Neuron (in vitro differentiated cells): ENCODE data around the gene EP400.

Source experiments
- H2AFZ ChIP-seq: one replicate; pipeline ENCODE4 v1.6.1; 2013; ENCODE audit warnings: low read depth, mild to moderate bottlenecking, inconsistent platforms, low read length, moderate library complexity
- H3K27me3 ChIP-seq: one replicate; pipeline ENCODE4 v1.6.1; 2013; ENCODE audit warnings: low read length; ENCODE audit not compliant: insufficient read depth
- H3K36me3 ChIP-seq: one replicate; pipeline ENCODE4 v1.6.1; 2013; ENCODE audit warnings: low read length; ENCODE audit not compliant: insufficient read depth
- H3K4me1 ChIP-seq: one replicate; pipeline ENCODE4 v1.6.1; 2013; ENCODE audit warnings: low read length; ENCODE audit not compliant: insufficient read depth
- H3K4me3 ChIP-seq: 2 replicates; pipeline ENCODE4 v1.5.1; 2013; ENCODE audit warnings: mild to moderate bottlenecking, low read length, moderate library complexity
- H3K9me3 ChIP-seq: one replicate; pipeline ENCODE4 v1.6.1; 2013; ENCODE audit warnings: low read length

Gene EP400

DNA sequence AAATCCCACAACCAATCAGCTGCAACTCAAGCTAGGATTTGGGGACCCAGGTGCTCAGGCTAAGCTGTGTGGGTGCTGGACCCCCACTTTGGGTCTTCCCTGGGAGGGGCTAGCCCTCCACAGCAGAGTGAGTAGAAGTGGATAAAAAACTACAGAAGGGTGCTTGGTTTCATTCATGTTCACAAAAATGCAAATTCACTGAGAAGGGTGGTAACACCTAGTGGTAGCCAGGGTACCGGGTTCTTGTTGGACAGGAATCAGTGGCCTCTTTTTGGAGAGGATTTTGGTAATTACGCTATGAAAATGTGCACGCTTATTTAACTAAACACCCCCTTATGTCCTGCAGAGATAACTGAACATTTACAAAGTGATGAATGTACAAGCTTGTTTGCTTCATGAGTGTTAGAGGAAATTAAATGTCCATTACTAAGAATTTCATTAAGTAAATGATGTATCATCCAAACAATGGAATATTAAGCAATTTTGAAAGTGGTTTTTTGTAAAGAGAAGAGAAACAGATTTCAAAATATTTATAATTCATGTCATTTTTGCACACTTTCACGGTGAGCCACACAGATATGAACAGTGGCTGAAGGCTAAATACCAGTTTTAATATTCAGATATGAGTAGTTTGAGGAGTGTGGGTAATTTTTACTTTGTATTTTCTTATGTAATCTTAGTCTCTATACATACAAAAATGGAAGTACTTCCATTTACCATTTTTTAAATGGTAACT is 116.0 kb downstream of the EP400 start:
- Histone ChIP-seq H3K27me3 (no peaks in the 10 kb centered on the region), H3K36me3 (peaks cover 83% of the 10 kb centered on the region), H3K4me3 (no peak overlapping the region), H2AFZ (no peak overlapping the region), H3K4me1 (peaks cover 15% of the 10 kb centered on the region), H3K9me3 (no peaks in the 10 kb centered on the region)

DNA sequence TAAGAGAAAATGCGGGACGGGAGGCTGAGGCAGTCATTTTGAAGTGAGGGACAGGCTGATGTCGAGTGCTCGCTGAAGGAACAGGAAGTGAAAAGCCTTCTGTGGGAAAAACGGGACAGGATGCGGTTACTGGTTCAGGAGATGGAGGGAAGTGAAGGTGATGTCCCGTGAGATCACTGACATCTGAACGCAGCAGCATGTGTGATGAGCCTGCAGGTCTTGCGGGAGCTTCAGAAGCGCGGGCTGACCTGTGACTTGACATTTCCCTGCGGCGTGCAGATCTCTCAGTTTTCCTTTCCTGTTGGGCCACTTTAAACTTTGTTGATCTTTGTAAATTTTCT is 116.6 kb downstream of the EP400 start:
- H3K36me3 ChIP-seq, result peaks cover 83% of the 10 kb centered on the region
- no peak overlapping the region for H3K4me3 ChIP-seq
- no peaks in the 10 kb centered on the region for H3K9me3 ChIP-seq
- H3K27me3 ChIP-seq, result no peaks in the 10 kb centered on the region
- H3K4me1 ChIP-seq, result peaks cover 9% of the 10 kb centered on the region
- no peak overlapping the region for H2AFZ ChIP-seq

DNA sequence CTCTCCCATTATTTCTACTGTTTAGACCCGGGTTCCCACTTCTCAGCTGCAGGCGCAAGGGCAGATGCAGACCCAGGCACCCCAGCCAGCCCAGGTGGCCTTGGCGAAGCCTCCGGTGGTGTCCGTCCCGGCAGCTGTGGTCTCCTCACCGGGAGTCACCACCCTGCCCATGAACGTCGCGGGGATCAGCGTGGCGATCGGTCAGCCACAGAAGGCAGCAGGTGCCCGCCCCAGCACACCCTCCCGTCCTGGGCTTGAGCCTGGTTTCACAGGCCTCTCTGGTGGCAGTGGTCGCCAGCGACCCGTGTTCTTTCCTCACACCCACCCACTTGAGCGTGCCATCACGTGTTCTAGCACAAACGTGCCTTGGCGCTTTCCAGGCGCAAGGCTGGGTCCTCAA is 117.0 kb downstream of the EP400 start:
- peaks cover 5% of the 10 kb centered on the region for H3K4me1 ChIP-seq
- peaks cover 83% of the 10 kb centered on the region for H3K36me3 ChIP-seq
- no peak overlapping the region for H2AFZ ChIP-seq
- H3K27me3 ChIP-seq, result no peaks in the 10 kb centered on the region
- H3K9me3 ChIP-seq, result no peaks in the 10 kb centered on the region
- no peak overlapping the region for H3K4me3 ChIP-seq

DNA sequence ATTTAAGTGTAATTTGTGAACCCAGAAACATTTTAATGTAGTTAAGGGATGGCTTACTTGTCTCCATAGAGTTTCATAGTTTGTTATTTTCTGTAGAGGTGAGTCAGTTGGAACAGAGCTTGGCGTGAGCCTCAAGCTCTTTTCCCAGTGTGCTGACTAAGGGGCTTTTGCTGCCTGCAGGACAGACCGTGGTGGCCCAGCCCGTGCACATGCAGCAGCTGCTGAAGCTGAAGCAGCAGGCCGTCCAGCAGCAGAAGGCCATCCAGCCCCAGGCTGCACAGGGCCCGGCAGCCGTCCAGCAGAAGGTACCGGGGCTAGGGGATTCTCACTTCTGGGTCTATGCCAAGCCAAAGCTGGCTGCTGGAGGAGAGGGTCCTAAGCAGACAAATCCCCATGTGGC is 117.4 kb downstream of the EP400 start:
- Histone ChIP-seq H3K27me3 (no peaks in the 10 kb centered on the region), H3K4me1 (peaks cover 1% of the 10 kb centered on the region), H3K4me3 (no peak overlapping the region), H3K36me3 (peaks cover 82% of the 10 kb centered on the region), H2AFZ (no peak overlapping the region), H3K9me3 (no peaks in the 10 kb centered on the region)

DNA sequence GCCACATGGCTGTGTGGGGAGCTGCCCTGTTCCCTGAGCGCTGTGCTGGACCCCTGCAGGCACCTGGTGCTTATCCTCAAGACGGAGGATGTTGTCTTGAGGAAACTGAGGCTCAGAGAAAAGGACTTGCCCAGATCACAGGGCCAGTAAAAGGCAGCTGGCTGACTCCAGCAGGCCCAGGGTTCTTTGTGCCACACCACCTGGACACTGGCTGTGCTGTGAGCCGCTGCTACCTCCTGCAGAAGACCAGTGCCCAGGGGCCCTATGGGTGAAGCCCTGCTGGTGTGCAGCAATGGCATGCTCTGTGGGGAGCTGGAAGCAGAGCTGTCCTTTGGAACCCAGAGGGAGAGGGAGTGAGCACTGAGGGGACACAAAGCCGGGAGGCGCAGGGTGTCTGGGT is 118.5 kb downstream of the EP400 start:
- Histone ChIP-seq H3K27me3 (no peaks in the 10 kb centered on the region), H3K36me3 (peaks cover 82% of the 10 kb centered on the region), H2AFZ (no peak overlapping the region), H3K4me3 (no peak overlapping the region), H3K9me3 (no peaks in the 10 kb centered on the region), H3K4me1 (no peaks in the 10 kb centered on the region)

DNA sequence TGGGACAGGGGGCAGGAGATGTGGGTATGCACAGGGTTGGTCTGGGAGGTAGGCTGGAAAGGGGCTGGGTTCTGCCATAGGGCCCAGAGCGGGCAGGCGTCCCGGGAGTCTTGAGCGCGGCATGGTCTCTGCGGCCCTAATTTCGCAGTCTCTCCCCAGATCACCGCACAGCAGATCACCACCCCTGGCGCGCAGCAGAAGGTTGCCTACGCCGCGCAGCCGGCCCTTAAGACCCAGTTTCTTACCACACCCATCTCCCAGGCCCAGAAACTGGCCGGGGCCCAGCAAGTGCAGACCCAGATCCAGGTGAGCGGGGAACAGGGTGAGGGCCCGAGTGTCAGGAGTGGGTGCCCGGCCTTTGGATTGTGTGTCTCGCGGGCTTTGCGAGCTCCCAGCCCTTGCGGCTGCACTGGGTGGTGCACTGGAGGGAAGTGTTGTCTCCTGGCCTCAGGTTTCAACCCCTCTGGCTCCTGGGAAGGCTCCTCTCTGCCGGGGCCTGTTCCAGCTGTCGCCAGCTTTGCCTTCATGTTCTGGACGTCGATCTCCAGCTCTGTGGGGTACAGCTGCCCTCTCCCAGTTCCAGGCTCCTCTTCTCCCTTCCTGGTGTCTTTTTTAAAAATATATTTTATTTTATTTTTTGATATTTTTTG is 119.7 kb downstream of the EP400 start:
- peaks cover 77% of the 10 kb centered on the region for H3K36me3 ChIP-seq
- no peak overlapping the region for H3K4me3 ChIP-seq
- H3K4me1 ChIP-seq, result no peaks in the 10 kb centered on the region
- no peaks in the 10 kb centered on the region for H3K27me3 ChIP-seq
- no peaks in the 10 kb centered on the region for H3K9me3 ChIP-seq
- H2AFZ ChIP-seq, result no peak overlapping the region

DNA sequence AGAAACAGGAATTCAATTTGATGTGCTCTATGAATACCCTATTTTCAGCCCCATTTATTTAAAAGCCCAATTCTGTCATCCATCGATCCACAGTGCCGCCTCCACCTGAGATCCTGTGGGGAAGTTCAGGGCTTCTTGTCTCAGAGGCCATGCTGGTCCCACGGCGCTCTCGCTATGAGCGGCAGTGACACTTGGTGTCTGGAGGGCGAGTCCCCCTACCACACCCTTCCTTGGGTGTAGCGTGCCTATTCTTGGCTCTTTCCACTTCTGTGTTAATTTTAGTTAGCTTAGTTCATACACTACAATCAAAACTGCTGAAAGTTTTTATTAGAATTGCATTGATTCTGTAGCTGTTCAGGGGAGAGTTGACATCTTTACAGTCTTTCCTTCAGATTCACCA is 120.6 kb downstream of the EP400 start:
- Histone ChIP-seq H3K9me3 (no peaks in the 10 kb centered on the region), H3K4me1 (no peaks in the 10 kb centered on the region), H3K4me3 (no peak overlapping the region), H3K36me3 (peaks cover 76% of the 10 kb centered on the region), H3K27me3 (no peaks in the 10 kb centered on the region), H2AFZ (no peak overlapping the region)

DNA sequence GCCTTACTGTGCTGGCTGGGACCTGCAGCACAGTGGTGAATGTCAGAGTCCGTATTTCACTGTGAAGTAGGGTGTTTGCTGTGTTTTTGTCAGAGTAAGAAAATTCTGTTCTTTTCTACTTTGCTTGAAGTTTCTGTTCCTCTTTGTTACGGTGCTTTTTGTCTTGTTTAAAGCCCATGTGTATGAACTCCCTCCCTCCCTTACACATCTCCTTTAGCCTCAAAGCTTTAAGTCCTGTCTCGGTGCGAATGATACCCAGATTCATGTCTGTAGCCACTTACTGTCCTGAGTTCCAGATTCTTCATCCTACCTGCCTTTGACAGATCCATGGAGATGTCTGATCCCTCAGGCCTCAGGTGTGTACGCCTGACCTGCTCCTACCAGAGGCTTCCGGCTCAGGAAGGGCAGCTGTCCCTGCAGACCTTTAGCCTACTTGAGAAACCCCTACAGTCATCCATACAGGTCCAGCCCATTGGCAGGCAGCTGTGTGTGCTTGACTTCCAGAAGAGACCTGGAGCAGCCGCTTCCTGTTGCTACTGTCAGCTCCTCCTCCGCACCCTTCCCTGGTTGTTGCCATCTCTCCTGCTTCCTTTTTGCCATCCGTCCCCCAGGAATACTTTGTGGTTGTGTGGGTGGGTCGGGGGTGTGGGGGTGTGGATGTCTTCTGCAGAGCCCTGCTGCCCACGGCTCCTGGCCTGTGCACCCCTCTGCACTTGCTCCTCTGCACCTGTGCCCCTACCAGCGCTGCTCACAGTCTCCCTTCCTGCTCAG is 121.5 kb downstream of the EP400 start:
- H3K36me3 ChIP-seq, result peaks cover 79% of the 10 kb centered on the region

DNA sequence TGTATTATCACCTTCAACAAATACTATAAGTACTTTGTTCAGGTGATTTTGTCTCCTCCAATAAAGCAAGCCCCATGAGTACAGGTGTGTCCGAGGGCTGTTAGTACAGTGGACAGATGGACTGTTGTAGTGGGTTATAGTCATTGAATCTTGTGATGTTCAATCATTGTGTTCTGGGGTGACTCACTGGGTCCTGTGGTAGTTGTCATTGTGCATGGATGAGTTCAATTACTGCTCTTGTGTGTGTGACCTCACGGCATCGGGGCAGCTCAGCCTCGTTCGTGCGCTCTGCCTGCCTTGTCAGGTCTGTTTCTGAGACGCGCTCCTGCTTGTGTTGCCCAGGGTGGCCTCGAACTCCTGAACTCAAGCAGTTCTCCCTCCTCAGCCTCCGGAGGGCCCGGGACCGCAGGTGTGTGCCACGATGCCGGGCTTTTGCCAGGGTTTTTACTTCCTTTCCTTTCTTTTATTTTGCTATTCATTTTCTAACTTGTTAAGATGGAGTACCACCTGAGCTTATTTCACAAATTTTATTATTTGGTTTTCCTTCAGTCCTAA is 122.2 kb downstream of the EP400 start:
- no peaks in the 10 kb centered on the region for H3K9me3 ChIP-seq
- H3K4me1 ChIP-seq, result no peaks in the 10 kb centered on the region
- no peaks in the 10 kb centered on the region for H3K27me3 ChIP-seq
- no peak overlapping the region for H2AFZ ChIP-seq
- H3K4me3 ChIP-seq, result no peak overlapping the region
- peaks cover 79% of the 10 kb centered on the region for H3K36me3 ChIP-seq

More for the DNA sequence above, 121.5 kb downstream of the EP400 start:
- Histone ChIP-seq H3K4me1 (no peaks in the 10 kb centered on the region), H3K9me3 (no peaks in the 10 kb centered on the region), H3K27me3 (no peaks in the 10 kb centered on the region), H2AFZ (no peak overlapping the region), H3K4me3 (no peak overlapping the region)

DNA sequence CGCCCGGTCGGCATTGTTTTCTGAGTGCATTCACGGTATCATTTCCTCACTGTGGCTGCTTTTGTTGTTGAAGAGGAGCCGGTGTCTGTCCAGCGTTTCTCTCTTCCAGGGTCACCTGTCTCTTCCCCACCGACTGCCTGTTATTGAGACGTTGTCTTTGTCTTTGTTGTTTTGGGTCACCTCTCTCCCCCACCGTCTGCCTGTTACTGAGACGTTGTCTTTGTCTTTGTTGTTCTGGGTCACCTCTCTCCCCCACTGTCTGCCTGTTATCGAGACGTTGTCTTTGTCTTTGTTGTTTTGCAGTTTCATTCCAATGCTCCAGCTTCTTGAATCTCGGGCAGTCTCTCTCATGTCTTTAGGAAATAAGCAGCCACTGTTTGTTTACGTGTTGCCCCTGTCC is 124.5 kb downstream of the EP400 start:
- no peak overlapping the region for H2AFZ ChIP-seq

DNA sequence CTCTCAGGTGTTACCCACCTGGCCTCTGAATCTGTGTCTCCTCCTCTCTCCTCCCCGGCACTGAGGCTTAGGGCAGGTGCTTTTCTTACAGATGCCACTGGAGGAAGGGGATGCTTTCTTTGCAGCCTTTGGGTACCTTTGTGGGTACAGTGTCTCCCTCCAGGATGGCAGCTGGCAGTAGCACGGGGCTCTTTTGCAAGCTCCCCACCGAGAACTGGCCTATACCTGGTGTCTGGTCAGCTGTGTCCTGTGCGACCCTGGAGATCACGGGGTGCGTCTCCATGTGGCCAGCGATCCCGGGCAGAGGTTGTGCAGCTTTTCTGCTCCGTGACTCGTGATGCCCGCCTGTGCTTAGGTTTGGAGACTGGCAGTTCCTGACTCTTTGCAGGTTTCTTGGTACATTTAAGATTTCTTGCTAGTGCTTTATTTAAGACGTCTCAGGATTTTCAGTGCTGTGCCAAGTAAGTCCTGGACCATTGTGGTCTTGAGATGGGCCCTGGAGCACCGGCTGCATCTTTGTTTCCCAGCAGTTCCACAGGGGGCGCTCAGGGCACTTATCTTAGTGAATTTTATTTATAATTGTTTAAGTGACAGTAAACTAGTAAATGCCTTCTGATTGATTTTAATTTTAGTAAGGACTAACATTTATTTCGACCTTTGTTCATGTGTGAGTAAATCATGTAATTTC is 125.4 kb downstream of the EP400 start:
- H3K36me3 ChIP-seq, result peaks cover 70% of the 10 kb centered on the region

More for the DNA sequence above, 124.5 kb downstream of the EP400 start:
- no peak overlapping the region for H3K4me3 ChIP-seq
- no peaks in the 10 kb centered on the region for H3K9me3 ChIP-seq
- no peaks in the 10 kb centered on the region for H3K4me1 ChIP-seq
- H3K27me3 ChIP-seq, result no peaks in the 10 kb centered on the region
- peaks cover 76% of the 10 kb centered on the region for H3K36me3 ChIP-seq

DNA sequence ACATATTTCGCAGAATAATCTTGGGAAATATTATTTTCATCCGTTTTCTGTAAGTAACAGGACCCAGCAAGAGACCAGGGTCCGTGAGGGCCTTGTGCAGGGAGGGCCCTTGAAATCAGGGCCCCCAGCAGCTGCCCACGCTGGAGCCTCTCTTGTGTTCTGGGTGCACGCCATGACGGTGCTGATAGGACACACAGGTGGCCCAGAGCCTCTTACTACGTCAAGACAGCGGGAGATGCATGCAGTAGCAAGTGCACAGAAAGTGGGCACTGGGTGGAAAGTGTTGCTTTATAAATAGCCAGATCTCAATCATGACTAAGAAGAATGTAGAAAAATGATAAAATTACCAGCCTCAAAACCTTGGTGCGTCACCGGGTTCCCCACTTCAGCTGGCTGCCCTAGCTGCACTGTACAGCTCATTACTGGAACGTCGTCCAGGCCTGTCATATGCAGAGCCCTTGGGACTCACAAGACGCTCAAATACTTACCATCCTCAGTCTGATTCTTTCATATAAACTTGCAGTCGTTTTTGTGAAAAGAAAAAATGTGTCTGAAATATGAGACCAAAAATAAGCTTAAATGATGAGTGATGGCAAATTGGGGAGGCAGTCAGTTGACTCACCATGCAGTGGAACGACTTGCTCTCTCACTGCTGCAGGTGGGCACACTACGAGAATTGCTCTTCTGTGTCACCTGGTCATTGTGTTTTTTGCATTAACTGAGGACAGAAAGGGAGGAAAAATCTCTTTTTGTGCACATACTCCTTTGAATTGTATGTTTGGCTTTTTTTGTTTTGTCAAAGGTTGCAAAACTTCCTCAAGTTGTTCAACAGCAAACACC is 126.2 kb downstream of the EP400 start:
- Histone ChIP-seq H3K4me3 (no peak overlapping the region), H3K27me3 (no peaks in the 10 kb centered on the region), H3K4me1 (no peaks in the 10 kb centered on the region), H3K9me3 (no peaks in the 10 kb centered on the region), H2AFZ (no peak overlapping the region), H3K36me3 (peaks cover 69% of the 10 kb centered on the region)

More for the DNA sequence above, 125.4 kb downstream of the EP400 start:
- Histone ChIP-seq H2AFZ (no peak overlapping the region), H3K4me1 (no peaks in the 10 kb centered on the region), H3K27me3 (no peaks in the 10 kb centered on the region), H3K4me3 (no peak overlapping the region), H3K9me3 (no peaks in the 10 kb centered on the region)
